Frontal cortex (tissue), 4 donors: ENCODE data around the gene PARG. TPM values are rescaled to one million over a fixed set of nuclear protein-coding genes. Genes with fewer than 3 reads are reported as not detected.
"Not testable (repeated sequence)": the region's sequence is repeated elsewhere in the genome, so short reads cannot be mapped to it uniquely, and the experiment has no call there.

Experiments
- DNase-seq, 2 donors: peaks; one replicate each; pipeline ENCODE4 v3.0.0; 2012; ENCODE audit warnings: low spot score in 2 of 2
- FAIRE-seq: peaks from 2 replicates; lab custom pipeline; 2012; peaks lifted over from hg19 to GRCh38; lab: Jason Lieb, UNC
- total RNA-seq: library from RNA; depleted of rRNA; stranded (reverse); fragments of >200 nt; gene quantifications from one replicate; pipeline ENCODE4 v1.2.3, GENCODE V29; 2014
- donor health status: control.
- donor health status: control.
- donor health status: control.

The PARG gene
- total RNA-seq, 1 donor from 2014 or later, result 129 TPM

- DNase-seq (no peak), FAIRE-seq (no peak)
Measured at GRCh38 chr10:49834201-49834600, 107.6 kb downstream of the PARG start.

- no peak for FAIRE-seq
- DNase-seq, result no peak
Measured at GRCh38 chr10:49833168-49833567, 108.7 kb downstream of the PARG start.

- no peak for DNase-seq
- no peak for FAIRE-seq
Measured at GRCh38 chr10:49831352-49832035, 110.3 kb downstream of the PARG start.

GRCh38 chr10:49830846-49831245, 111.0 kb downstream of the PARG start:
- DNase-seq (no peak), FAIRE-seq (no peak)

- no peak for DNase-seq
- FAIRE-seq, result no peak
Measured at GRCh38 chr10:49830016-49830415, 111.8 kb downstream of the PARG start.

GRCh38 chr10:49827297-49827696, 114.5 kb downstream of the PARG start:
- FAIRE-seq, result no peak

GRCh38 chr10:49819234-49819958, 122.4 kb downstream of the PARG start:
- FAIRE-seq (no peak), DNase-seq (no peak)

More at GRCh38 chr10:49827297-49827696, 114.5 kb downstream of the PARG start:
- no peak for DNase-seq

- FAIRE-seq (no peak), DNase-seq (no peak)
Measured at GRCh38 chr10:49817845-49818244, 124.0 kb downstream of the PARG start.

GRCh38 chr10:49803988-49804387, 137.8 kb downstream of the PARG start:
- FAIRE-seq, result no peak
- DNase-seq, result no peak

- FAIRE-seq (no peak), DNase-seq (no peak)
Measured at GRCh38 chr10:49798275-49798674, 143.6 kb downstream of the PARG start.

- FAIRE-seq, result no peak
- DNase-seq, result no peak
Measured at GRCh38 chr10:49791100-49791499, 150.7 kb downstream of the PARG start.

- no peak for DNase-seq
- FAIRE-seq, result no peak
Measured at GRCh38 chr10:49784681-49785080, 157.1 kb downstream of the PARG start.

GRCh38 chr10:49783645-49784044, 158.2 kb downstream of the PARG start:
- no peak for FAIRE-seq
- no peak for DNase-seq

- FAIRE-seq (no peak), DNase-seq (no peak)
Measured at GRCh38 chr10:49781247-49781646, 160.6 kb downstream of the PARG start.

GRCh38 chr10:49778197-49778596, 163.6 kb downstream of the PARG start:
- no peak for FAIRE-seq
- DNase-seq, result no peak

GRCh38 chr10:49776851-49777250, 165.0 kb downstream of the PARG start:
- DNase-seq, result no peak

GRCh38 chr10:49775014-49775413, 166.8 kb downstream of the PARG start:
- no peak for DNase-seq
- FAIRE-seq, result no peak

More at GRCh38 chr10:49776851-49777250, 165.0 kb downstream of the PARG start:
- FAIRE-seq, result no peak

GRCh38 chr10:49772944-49773343, 168.9 kb downstream of the PARG start:
- DNase-seq, result not testable (repeated sequence)

GRCh38 chr10:49771046-49771445, 170.8 kb downstream of the PARG start:
- not testable (repeated sequence) for FAIRE-seq, DNase-seq

More at GRCh38 chr10:49772944-49773343, 168.9 kb downstream of the PARG start:
- FAIRE-seq, result not testable (repeated sequence)

GRCh38 chr10:49769692-49770091, 172.1 kb downstream of the PARG start:
- FAIRE-seq, result no peak
- no peak for DNase-seq

- FAIRE-seq (no peak), DNase-seq (no peak)
Measured at GRCh38 chr10:49768731-49769130, 173.1 kb downstream of the PARG start.
